IMR-90 (cell line): ENCODE results near the gene PRSS3. TPM values are rescaled to one million over a fixed set of nuclear protein-coding genes. Genes with fewer than 3 reads are reported as not detected.
"Not testable (repeated sequence)": the region's sequence is repeated elsewhere in the genome, so short reads cannot be mapped to it uniquely, and the experiment has no call there.

Source experiments
- ATAC-seq: fragments of 200-7000 bp; cut with Tn5 transposase; 2 replicates; pipeline ENCODE4 v1.9.1; 2020; ENCODE audit warnings: low read depth, mild to moderate bottlenecking, moderate library complexity
- BruUV-seq: library from RNA; stranded (reverse); fragments of 400-500 nt; replicated peaks from 2 replicates; lab custom pipeline; 2021; lab: Mats Ljungman, UMichigan
- CTCF ChIA-PET: fragments of 300-600 bp; formaldehyde crosslinking; extraction: SDS; loops from one replicate; lab custom pipeline; 2021; ENCODE audit warnings: antibody characterized with exemption; lab: Yijun Ruan, JAX
- POLR2A ChIA-PET: fragments of 300-600 bp; sonication (Branson Sonifier 250); formaldehyde crosslinking; loops from one replicate; lab custom pipeline; 2022; ENCODE audit warnings: antibody characterized with exemption; ENCODE audit not compliant: unreplicated experiment; lab: Charles Lee
- DNase-seq: peaks from one replicate; pipeline ENCODE4 v3.0.0; 2013
- H2AFZ ChIP-seq: replicated peaks from 2 replicates; pipeline ENCODE3; 2013; ENCODE audit warnings: low read length, mild to moderate bottlenecking; ENCODE audit not compliant: poor library complexity
- H2AK5ac ChIP-seq: 2 replicates; pipeline ENCODE4 v1.6.1; 2013; ENCODE audit warnings: low read depth, low read length, inconsistent platforms
- H2AK9ac ChIP-seq: replicated peaks from 2 replicates; pipeline ENCODE3; 2013; ENCODE audit warnings: mild to moderate bottlenecking, low read depth, low read length, moderate library complexity; ENCODE audit not compliant: poor library complexity
- H2BK120ac ChIP-seq: 2 replicates; pipeline ENCODE4 v1.6.1; 2013; ENCODE audit warnings: low read depth, low read length, inconsistent platforms
- H2BK15ac ChIP-seq: 3 replicates; pipeline ENCODE4 v1.6.1; 2013; ENCODE audit warnings: low read depth, low read length, inconsistent platforms
- H2BK20ac ChIP-seq: 2 replicates; pipeline ENCODE4 v1.6.1; 2013; ENCODE audit warnings: low read depth, mild to moderate bottlenecking, inconsistent platforms, low read length, moderate library complexity
- H2BK5ac ChIP-seq: 2 replicates; pipeline ENCODE4 v1.6.1; 2013; ENCODE audit warnings: mild to moderate bottlenecking, low read depth, low read length, inconsistent platforms; ENCODE audit not compliant: poor library complexity, severe bottlenecking
- H3K14ac ChIP-seq: replicated peaks from 2 replicates; pipeline ENCODE4 v1.6.1; 2013; ENCODE audit warnings: low read depth, low read length, inconsistent platforms
- H3K18ac ChIP-seq: 2 replicates; pipeline ENCODE4 v1.6.1; 2013; ENCODE audit warnings: low read depth, low read length, control low read depth
- H3K23ac ChIP-seq: 2 replicates; pipeline ENCODE4 v1.6.1; 2013; ENCODE audit warnings: low read depth, low read length, inconsistent platforms
- H3K27ac ChIP-seq: 2 replicates; pipeline ENCODE4 v1.5.1; 2013; ENCODE audit warnings: mild to moderate bottlenecking, control low read depth, low read length; ENCODE audit not compliant: insufficient read depth
- H3K27me3 ChIP-seq: 2 replicates; pipeline ENCODE4 v1.6.1; 2013; ENCODE audit warnings: low read length; ENCODE audit not compliant: control insufficient read depth, insufficient read depth
- H3K36me3 ChIP-seq: 2 replicates; pipeline ENCODE4 v1.6.1; 2013; ENCODE audit warnings: low read length, mixed read lengths; ENCODE audit not compliant: control insufficient read depth, insufficient read depth
- H3K4ac ChIP-seq: 2 replicates; pipeline ENCODE4 v1.6.1; 2013; ENCODE audit warnings: low read depth, low read length, inconsistent platforms
- H3K4me1 ChIP-seq: 2 replicates; pipeline ENCODE4 v1.6.1; 2013; ENCODE audit warnings: low read length, mixed read lengths; ENCODE audit not compliant: control insufficient read depth, insufficient read depth
- H3K4me2 ChIP-seq: 2 replicates; pipeline ENCODE4 v1.6.1; 2013; ENCODE audit warnings: low read depth, mild to moderate bottlenecking, control low read depth, low read length, moderate library complexity
- H3K4me3 ChIP-seq: 2 replicates; pipeline ENCODE4 v1.5.1; 2013; ENCODE audit warnings: low read depth, mild to moderate bottlenecking, control low read depth, low read length, moderate library complexity; ENCODE audit not compliant: insufficient read depth
- H3K56ac ChIP-seq: 2 replicates; pipeline ENCODE4 v1.6.1; 2013; ENCODE audit warnings: low read length, inconsistent platforms; ENCODE audit not compliant: insufficient read depth; ENCODE audit errors: extremely low read depth
- H3K79me1 ChIP-seq, 2 experiments: 2 replicates each; pipeline ENCODE4 v1.6.1; 2013; ENCODE audit warnings: low read length in 2 of 2, inconsistent platforms in 1 of 2, low read depth in 1 of 2
- H3K9ac ChIP-seq: 2 replicates; pipeline ENCODE4 v1.6.1; 2013; ENCODE audit warnings: low read depth, low read length, control low read depth
- H3K9me1 ChIP-seq: 2 replicates; pipeline ENCODE4 v1.6.1; 2013; ENCODE audit warnings: low read length, inconsistent platforms; ENCODE audit not compliant: insufficient read depth
- H3K9me3 ChIP-seq: 2 replicates; pipeline ENCODE4 v1.6.1; 2013; ENCODE audit warnings: low read length; ENCODE audit not compliant: control insufficient read depth, insufficient read depth
- H4K20me1 ChIP-seq: 2 replicates; pipeline ENCODE4 v1.6.1; 2013; ENCODE audit warnings: low read length, inconsistent platforms; ENCODE audit not compliant: insufficient read depth
- H4K5ac ChIP-seq: 2 replicates; pipeline ENCODE4 v1.6.1; 2013; ENCODE audit warnings: mild to moderate bottlenecking, low read depth, low read length, control low read depth
- H4K8ac ChIP-seq, 2 experiments: 2 replicates each; pipeline ENCODE4 v1.6.1; 2013; ENCODE audit warnings: low read depth in 2 of 2, low read length in 2 of 2, control low read depth in 1 of 2, inconsistent platforms in 1 of 2
- H4K91ac ChIP-seq: 2 replicates; pipeline ENCODE4 v1.6.1; 2013; ENCODE audit warnings: low read depth, low read length, inconsistent platforms; ENCODE audit not compliant: insufficient read depth
- WGBS, 2 experiments: methylation state at CpG; one replicate each; pipeline versions ENCODE4 v1.1.5 to v1.1.7; 2013; ENCODE audit warnings: missing lambda C conversion rate in 2 of 2; ENCODE audit not compliant: insufficient read length in 1 of 2; ENCODE audit errors: extremely low coverage in 2 of 2; 5-methylcytosine and 5-hydroxymethylcytosine counted together
- dilution Hi-C: fragments of 300-500 bp; cut with HindIII; formaldehyde crosslinking; loops from one replicate; pipeline ENCODE4 v1.14.3; 2018; ENCODE audit warnings: low sequenced_read_pairs; ENCODE audit not compliant: unreplicated experiment
- in situ Hi-C: fragments of 300-500 bp; cut with MboI; formaldehyde crosslinking; loops from 3 replicates; pipeline ENCODE4 v1.14.3; 2019; ENCODE audit warnings: low sequenced_read_pairs, inconsistent platforms, mixed read lengths
- intact Hi-C: fragments of 100-400 bp; cut with micrococcal nuclease; formaldehyde crosslinking; loops from 2 replicates; pipeline ENCODE4 v1.10.0; 2022
- polyA plus RNA-seq, 3 experiments: library from polyadenylated mRNA; depleted of rRNA; stranded (reverse); fragments of >200 nt; gene quantifications; 2 replicates each; pipeline ENCODE4 v1.2.3, GENCODE V29; 2012; ENCODE audit warnings: low replicate concordance in 1 of 3
- total RNA-seq: library from RNA; depleted of rRNA; stranded (reverse); fragments of >200 nt; gene quantifications from 2 replicates; pipeline ENCODE4 v1.2.3, GENCODE V29; 2012

PRSS3 gene
- total and polyA plus RNA-seq, 2 of the 4 experiments (the other 2 are of a cell fraction), result 7.0 to 26.9 TPM

DNA sequence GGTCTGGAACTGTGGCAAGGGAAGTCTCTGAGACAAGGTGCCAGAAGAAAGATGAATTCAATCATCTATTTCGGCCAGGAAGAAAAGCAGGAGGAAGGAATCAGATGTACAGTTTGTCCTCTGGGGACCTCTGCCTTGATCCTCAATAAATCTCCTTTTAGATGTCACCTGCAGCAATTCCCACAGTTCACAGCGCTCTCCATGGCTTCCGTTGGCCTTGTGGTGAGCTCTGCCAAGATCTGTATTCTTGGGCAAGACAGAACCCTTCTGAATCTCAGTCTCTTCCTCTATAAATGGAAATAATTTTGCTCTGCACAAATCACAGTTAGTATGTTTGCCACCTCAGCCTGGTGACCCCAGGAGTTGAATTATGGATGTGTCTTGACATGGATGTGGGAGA, 8.8 kb downstream of the PRSS3 start:
- H4K8ac ChIP-seq, H2BK20ac ChIP-seq, H3K4me1 ChIP-seq, ATAC-seq, H3K27me3 ChIP-seq, H2BK120ac ChIP-seq, BruUV-seq, H3K4me3 ChIP-seq, H3K18ac ChIP-seq, H3K79me1 ChIP-seq, H4K5ac ChIP-seq, H2BK15ac ChIP-seq, H3K56ac ChIP-seq, H3K36me3 ChIP-seq, H2AK5ac ChIP-seq, dilution Hi-C loops, H4K20me1 ChIP-seq, H4K91ac ChIP-seq, H2AFZ ChIP-seq, DNase-seq, H2AK9ac ChIP-seq, H2BK5ac ChIP-seq, H3K9me1 ChIP-seq, H3K4me2 ChIP-seq, H3K23ac ChIP-seq, H3K27ac ChIP-seq, CTCF ChIA-PET, POLR2A ChIA-PET, H3K14ac ChIP-seq, in situ Hi-C loops, H3K9me3 ChIP-seq, H3K9ac ChIP-seq, intact Hi-C loops, H3K4ac ChIP-seq: not testable (repeated sequence)
- 100% methylated on average over 1 of the region's 3 CpGs; no CpG with 5 or more reads in 1 of the 2 experiments for WGBS, 2 experiments

- BruUV-seq, H4K8ac ChIP-seq, H2BK5ac ChIP-seq, H4K20me1 ChIP-seq, H3K27me3 ChIP-seq, H3K4me2 ChIP-seq, intact Hi-C loops, H2BK120ac ChIP-seq, H2AFZ ChIP-seq, H2AK5ac ChIP-seq, H3K9ac ChIP-seq, H3K9me3 ChIP-seq, dilution Hi-C loops, H4K5ac ChIP-seq, CTCF ChIA-PET, H3K4ac ChIP-seq, DNase-seq, H3K27ac ChIP-seq, H3K14ac ChIP-seq, H3K23ac ChIP-seq, H2BK15ac ChIP-seq, in situ Hi-C loops, H3K36me3 ChIP-seq, H3K79me1 ChIP-seq, H3K56ac ChIP-seq, H2BK20ac ChIP-seq, H3K4me3 ChIP-seq, H2AK9ac ChIP-seq, H3K4me1 ChIP-seq, H3K9me1 ChIP-seq: not testable (repeated sequence)
- ATAC-seq, result peak; percentile 67
- H3K18ac ChIP-seq, result peak overlapping the region; percentile 27; the same call in 1 of the 2 replicates
- H4K91ac ChIP-seq, result peak overlapping the region; percentile 14; the same call in 1 of the 2 replicates
- POLR2A ChIA-PET, result interaction anchor here (0.8 kb wide), 1 partner anchor 74 kb away, joined by 3 read pairs; no protein-coding TSS in a partner anchor
- WGBS, 2 experiments, result no CpG with 5 or more reads among the region's 2 CpGs
These were observed 11.8 kb downstream of the PRSS3 start for GRCh38 chr9:33807156-33807555.
